HG02759 (cell line): Measurements from ENCODE around the gene CLEC16A.
A peak's percentile ranks its signal among the peaks of the same experiment; 100 is the strongest.
"Not testable (repeated sequence)": the region's sequence is repeated elsewhere in the genome, so short reads cannot be mapped to it uniquely, and the experiment has no call there.

Source experiments
- ATAC-seq: cut with Tn5 transposase; IDR thresholded peaks from one replicate; pipeline ENCODE4 v1.9.1; 2021; ENCODE audit warnings: mild to moderate bottlenecking, moderate library complexity; ENCODE audit not compliant: unreplicated experiment

The CLEC16A gene

GRCh38 chr16:11205754-11206581 is 261.6 kb downstream of the CLEC16A start:
- peak; percentile 2 for ATAC-seq

GRCh38 chr16:11207646-11208045 is 263.3 kb downstream of the CLEC16A start:
- no peak for ATAC-seq

- ATAC-seq = no peak
These were observed 264.7 kb downstream of the CLEC16A start for GRCh38 chr16:11208916-11209665.

- no peak for ATAC-seq
These were observed 265.9 kb downstream of the CLEC16A start for GRCh38 chr16:11210260-11210659.

- ATAC-seq = no peak
These were observed 267.0 kb downstream of the CLEC16A start for GRCh38 chr16:11211061-11211976.

GRCh38 chr16:11211977-11212797 is 267.8 kb downstream of the CLEC16A start:
- ATAC-seq = no peak

GRCh38 chr16:11212798-11213196 is 268.4 kb downstream of the CLEC16A start:
- no peak for ATAC-seq

- ATAC-seq = no peak
These were observed 269.0 kb downstream of the CLEC16A start for GRCh38 chr16:11213373-11213772.

- ATAC-seq = no peak
These were observed 269.4 kb downstream of the CLEC16A start for GRCh38 chr16:11213799-11214198.

- ATAC-seq = no peak
These were observed 271.7 kb downstream of the CLEC16A start for GRCh38 chr16:11215935-11216556.

- ATAC-seq = no peak
These were observed 273.6 kb downstream of the CLEC16A start for GRCh38 chr16:11217651-11218603.

GRCh38 chr16:11218604-11218962 is 274.2 kb downstream of the CLEC16A start:
- ATAC-seq = no peak

GRCh38 chr16:11219178-11219577 is 274.8 kb downstream of the CLEC16A start:
- ATAC-seq = no peak

- not testable (repeated sequence) for ATAC-seq
These were observed 276.1 kb downstream of the CLEC16A start for GRCh38 chr16:11220507-11220906.

GRCh38 chr16:11224096-11224893 is 279.9 kb downstream of the CLEC16A start:
- no peak for ATAC-seq

- ATAC-seq = peak; percentile 87
These were observed 280.7 kb downstream of the CLEC16A start for GRCh38 chr16:11224894-11225676.
